ENCODE data around the gene LEPR.
A peak's percentile ranks its signal among the peaks of the same experiment; 100 is the strongest.
"Not testable (repeated sequence)": the region's sequence is repeated elsewhere in the genome, so short reads cannot be mapped to it uniquely, and the experiment has no call there.

Gene LEPR

DNA sequence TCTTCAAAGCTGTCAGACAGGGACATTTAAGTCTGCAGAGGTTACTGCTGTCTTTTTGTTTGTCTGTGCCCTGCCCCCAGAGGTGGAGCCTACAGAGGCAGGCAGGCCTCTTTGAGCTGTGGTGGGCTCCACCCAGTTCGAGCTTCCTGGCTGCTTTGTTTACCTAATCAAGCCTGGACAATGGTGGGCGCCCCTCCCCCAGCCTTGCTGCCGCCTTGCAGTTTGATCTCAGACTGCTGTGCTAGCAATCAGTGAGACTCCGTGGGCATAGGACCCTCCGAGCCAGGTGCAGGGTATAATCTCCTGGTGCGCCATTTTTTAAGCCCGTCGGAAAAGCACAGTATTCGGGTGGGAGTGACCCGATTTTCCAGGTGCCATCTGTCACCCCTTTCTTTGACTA lies 35.2 kb downstream of the LEPR start:
- H4K5ac ChIP-seq (ENCODE audit: low read length); H3K79me2 ChIP-seq (ENCODE audit: control insufficient read depth, insufficient read depth, low read length); H3K4me1 ChIP-seq (ENCODE audit: control insufficient read depth, low read depth, low read length); DNase-seq; H3K18ac ChIP-seq (ENCODE audit: low read length); H3K79me1 ChIP-seq (ENCODE audit: low read length); H3K23ac ChIP-seq (ENCODE audit: low read length); H2BK120ac ChIP-seq (ENCODE audit: low read depth, low read length); H3K27me3 ChIP-seq (ENCODE audit: insufficient read depth, low read length, poor library complexity); H3K36me3 ChIP-seq (ENCODE audit: control insufficient read depth, insufficient read depth, low read length); H3K4me2 ChIP-seq (ENCODE audit: low read length); H4K8ac ChIP-seq (ENCODE audit: low read depth, low read length); H2BK15ac ChIP-seq (replicated peaks; ENCODE audit: low read depth); H3K56ac ChIP-seq (ENCODE audit: low read length); H3K9ac ChIP-seq (ENCODE audit: low read length); H2BK5ac ChIP-seq (ENCODE audit: low read length); H3K4ac ChIP-seq (ENCODE audit: low read depth, low read length); H3K27ac ChIP-seq (ENCODE audit: low read depth, low read length); H2AK5ac ChIP-seq (ENCODE audit: low read length); H3K4me3 ChIP-seq (ENCODE audit: low read length): not testable (repeated sequence)
- WGBS (ENCODE audit: extremely low coverage, insufficient coverage, low lambda C conversion rate), result no CpG with 5 or more reads among the region's 10 CpGs

DNA sequence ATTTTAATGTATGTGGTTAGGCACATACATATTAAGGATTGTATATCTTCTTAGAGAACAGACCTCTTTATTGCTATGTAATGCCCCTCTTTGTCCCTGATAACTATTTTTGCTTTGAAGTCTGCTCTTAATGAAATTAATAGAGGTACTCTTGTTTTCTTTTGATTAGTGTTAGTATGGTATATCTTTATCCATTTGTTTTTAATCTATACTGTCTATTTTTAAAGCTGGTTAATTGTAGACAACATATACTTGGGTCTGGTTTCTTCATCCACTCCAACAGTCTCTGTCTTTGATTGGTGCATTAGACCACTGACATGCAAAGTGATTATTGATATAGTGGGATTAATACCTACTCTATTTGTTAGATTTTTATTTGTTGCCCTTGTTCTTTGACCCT lies 36.0 kb downstream of the LEPR start:
- Histone ChIP-seq H3K4me2 (ENCODE audit: low read length) (no peak overlapping the region), H3K27me3 (ENCODE audit: insufficient read depth, low read length, poor library complexity) (no peaks in the 10 kb centered on the region), H3K4me3 (ENCODE audit: low read length) (no peak overlapping the region), H3K79me1 (ENCODE audit: low read length) (no peaks in the 10 kb centered on the region), H3K4me1 (ENCODE audit: control insufficient read depth, low read depth, low read length) (peaks cover 4% of the 10 kb centered on the region), H2BK120ac (ENCODE audit: low read depth, low read length) (no peak overlapping the region), H3K4ac (ENCODE audit: low read depth, low read length) (no peak overlapping the region), H2AK5ac (ENCODE audit: low read length) (no peak overlapping the region), H3K56ac (ENCODE audit: low read length) (no peak overlapping the region), H4K5ac (ENCODE audit: low read length) (no peak overlapping the region), H3K18ac (ENCODE audit: low read length) (no peak overlapping the region), H3K23ac (ENCODE audit: low read length) (no peak overlapping the region), H3K27ac (ENCODE audit: low read depth, low read length) (no peak overlapping the region), H3K9ac (ENCODE audit: low read length) (no peak overlapping the region), H2BK5ac (ENCODE audit: low read length) (no peak overlapping the region), H3K79me2 (ENCODE audit: control insufficient read depth, insufficient read depth, low read length) (no peaks in the 10 kb centered on the region), H4K8ac (ENCODE audit: low read depth, low read length) (no peak overlapping the region), H3K36me3 (ENCODE audit: control insufficient read depth, insufficient read depth, low read length) (no peaks in the 10 kb centered on the region), H2BK15ac (replicated peaks; ENCODE audit: low read depth) (no peak overlapping the region)
- no peak for DNase-seq

DNA sequence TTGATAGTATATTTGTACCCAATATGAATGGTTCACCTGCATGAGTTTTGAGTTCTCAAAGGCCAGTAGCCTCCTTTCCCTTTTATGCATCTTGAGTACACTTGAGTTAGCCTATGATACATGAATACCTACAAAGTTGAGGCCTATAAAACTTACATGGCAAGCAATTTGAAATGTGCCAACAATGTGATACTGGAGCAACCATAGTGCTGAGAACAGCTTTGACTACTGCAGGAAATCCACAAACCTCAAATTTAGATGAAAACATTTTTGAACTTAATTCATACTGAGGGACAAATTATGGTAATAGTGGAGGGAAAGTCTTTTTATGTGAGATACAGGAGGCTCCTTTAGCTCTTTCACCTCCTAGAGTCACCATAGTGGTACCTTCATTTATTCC lies 37.4 kb downstream of the LEPR start:
- H3K27me3 ChIP-seq (ENCODE audit: insufficient read depth, low read length, poor library complexity), result no peaks in the 10 kb centered on the region

DNA sequence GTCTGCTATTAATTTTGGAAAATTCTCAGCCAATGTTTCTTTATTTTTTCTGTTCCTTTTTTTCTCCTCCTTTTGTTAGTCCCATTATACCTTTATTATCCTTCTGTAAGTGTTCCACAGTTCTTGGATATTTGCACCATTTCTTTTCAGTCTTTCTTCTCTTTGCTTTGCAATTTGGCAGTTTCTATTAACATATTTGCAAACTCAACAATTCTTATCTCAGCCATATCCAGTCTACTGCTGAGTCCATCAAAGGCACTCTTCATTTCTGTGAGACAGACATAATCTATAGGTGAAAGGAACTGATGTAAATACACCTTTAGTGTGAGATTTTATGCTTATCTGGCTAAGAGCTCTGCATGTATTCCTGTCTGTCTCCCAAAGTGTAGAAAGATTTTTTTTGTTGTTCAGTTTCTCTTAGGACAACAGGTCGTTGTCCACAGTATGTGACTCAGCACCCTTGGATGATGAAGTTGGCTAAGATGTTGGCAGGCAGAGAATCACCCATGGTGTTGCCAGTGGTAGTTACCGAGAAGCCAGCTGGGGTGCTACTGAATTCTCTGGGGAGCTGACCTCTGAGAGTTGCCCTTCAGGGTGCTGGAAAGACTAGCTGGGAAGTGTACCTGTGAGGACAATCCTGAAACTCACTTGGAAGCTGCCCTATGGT lies 38.4 kb downstream of the LEPR start:
- no peak overlapping the region for H3K9ac ChIP-seq (ENCODE audit: low read length)
- H3K4ac ChIP-seq (ENCODE audit: low read depth, low read length), result no peak overlapping the region
- no peak overlapping the region for H4K8ac ChIP-seq (ENCODE audit: low read depth, low read length)
- H3K18ac ChIP-seq (ENCODE audit: low read length), result no peak overlapping the region
- peak overlapping the region; percentile 55 for H3K27ac ChIP-seq (ENCODE audit: low read depth, low read length)
- peak overlapping the region; percentile 57 for H3K56ac ChIP-seq (ENCODE audit: low read length)
- WGBS (ENCODE audit: extremely low coverage, insufficient coverage, low lambda C conversion rate), result no CpG with 5 or more reads among the region's 2 CpGs
- H3K4me1 ChIP-seq (ENCODE audit: control insufficient read depth, low read depth, low read length), result peaks cover 4% of the 10 kb centered on the region
- no peaks in the 10 kb centered on the region for H3K36me3 ChIP-seq (ENCODE audit: control insufficient read depth, insufficient read depth, low read length)
- no peak overlapping the region for H2BK5ac ChIP-seq (ENCODE audit: low read length)
- no peak overlapping the region for H3K4me3 ChIP-seq (ENCODE audit: low read length)
- H3K23ac ChIP-seq (ENCODE audit: low read length), result no peak overlapping the region
- H2BK15ac ChIP-seq (replicated peaks; ENCODE audit: low read depth), result no peak overlapping the region
- no peaks in the 10 kb centered on the region for H3K79me1 ChIP-seq (ENCODE audit: low read length)
- H3K4me2 ChIP-seq (ENCODE audit: low read length), result no peak overlapping the region
- no peak overlapping the region for H2BK120ac ChIP-seq (ENCODE audit: low read depth, low read length)
- H2AK5ac ChIP-seq (ENCODE audit: low read length), result peak overlapping the region; percentile 62
- H4K5ac ChIP-seq (ENCODE audit: low read length), result peak overlapping the region; percentile 49
- H3K79me2 ChIP-seq (ENCODE audit: control insufficient read depth, insufficient read depth, low read length), result no peaks in the 10 kb centered on the region
- peak; percentile 4 for DNase-seq
- no peaks in the 10 kb centered on the region for H3K27me3 ChIP-seq (ENCODE audit: insufficient read depth, low read length, poor library complexity)

More for the DNA sequence above, 37.4 kb downstream of the LEPR start:
- DNase-seq, result no peak
- Histone ChIP-seq H3K18ac (ENCODE audit: low read length) (no peak overlapping the region), H3K4me3 (ENCODE audit: low read length) (no peak overlapping the region), H3K4me2 (ENCODE audit: low read length) (no peak overlapping the region), H4K8ac (ENCODE audit: low read depth, low read length) (no peak overlapping the region), H3K4me1 (ENCODE audit: control insufficient read depth, low read depth, low read length) (peaks cover 4% of the 10 kb centered on the region), H3K9ac (ENCODE audit: low read length) (no peak overlapping the region), H3K56ac (ENCODE audit: low read length) (no peak overlapping the region), H3K36me3 (ENCODE audit: control insufficient read depth, insufficient read depth, low read length) (no peaks in the 10 kb centered on the region), H2AK5ac (ENCODE audit: low read length) (no peak overlapping the region), H3K23ac (ENCODE audit: low read length) (no peak overlapping the region), H2BK5ac (ENCODE audit: low read length) (no peak overlapping the region), H3K27ac (ENCODE audit: low read depth, low read length) (no peak overlapping the region), H3K79me1 (ENCODE audit: low read length) (no peaks in the 10 kb centered on the region), H4K5ac (ENCODE audit: low read length) (no peak overlapping the region), H2BK15ac (replicated peaks; ENCODE audit: low read depth) (no peak overlapping the region), H3K79me2 (ENCODE audit: control insufficient read depth, insufficient read depth, low read length) (no peaks in the 10 kb centered on the region), H3K4ac (ENCODE audit: low read depth, low read length) (no peak overlapping the region), H2BK120ac (ENCODE audit: low read depth, low read length) (no peak overlapping the region)

DNA sequence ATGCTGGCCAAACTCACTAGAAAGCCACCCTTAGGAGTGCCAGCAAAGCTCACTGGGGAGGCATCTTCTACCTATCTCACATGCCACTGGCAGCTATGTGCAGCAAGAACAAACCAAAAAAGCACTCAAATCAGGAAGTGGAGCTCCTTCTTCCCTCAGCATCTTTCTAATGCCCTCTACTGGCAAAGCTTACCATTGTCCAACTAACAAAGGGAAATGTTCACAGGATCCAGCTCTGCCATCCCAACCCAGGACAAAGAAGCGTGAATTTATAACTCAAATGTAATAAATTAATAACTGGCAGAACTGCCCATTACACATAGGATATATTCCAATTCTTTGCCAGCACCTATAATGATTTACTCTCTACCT lies 38.9 kb downstream of the LEPR start:
- Histone ChIP-seq H3K4me2 (ENCODE audit: low read length) (no peak overlapping the region), H3K27me3 (ENCODE audit: insufficient read depth, low read length, poor library complexity) (no peaks in the 10 kb centered on the region), H4K5ac (ENCODE audit: low read length) (peak overlapping the region; percentile 49), H3K9ac (ENCODE audit: low read length) (no peak overlapping the region), H2BK120ac (ENCODE audit: low read depth, low read length) (no peak overlapping the region), H3K79me1 (ENCODE audit: low read length) (no peaks in the 10 kb centered on the region), H3K27ac (ENCODE audit: low read depth, low read length) (peak overlapping the region; percentile 55), H3K4me1 (ENCODE audit: control insufficient read depth, low read depth, low read length) (peaks cover 4% of the 10 kb centered on the region), H3K79me2 (ENCODE audit: control insufficient read depth, insufficient read depth, low read length) (no peaks in the 10 kb centered on the region), H4K8ac (ENCODE audit: low read depth, low read length) (no peak overlapping the region), H3K4me3 (ENCODE audit: low read length) (no peak overlapping the region), H3K36me3 (ENCODE audit: control insufficient read depth, insufficient read depth, low read length) (no peaks in the 10 kb centered on the region), H3K4ac (ENCODE audit: low read depth, low read length) (no peak overlapping the region), H2BK15ac (replicated peaks; ENCODE audit: low read depth) (no peak overlapping the region), H3K56ac (ENCODE audit: low read length) (peak overlapping the region; percentile 57), H3K18ac (ENCODE audit: low read length) (no peak overlapping the region), H2BK5ac (ENCODE audit: low read length) (no peak overlapping the region), H2AK5ac (ENCODE audit: low read length) (peak overlapping the region; percentile 62), H3K23ac (ENCODE audit: low read length) (no peak overlapping the region)
- DNase-seq, result peak; percentile 66
- no CpG with 5 or more reads among the region's 1 CpG for WGBS (ENCODE audit: extremely low coverage, insufficient coverage, low lambda C conversion rate)

DNA sequence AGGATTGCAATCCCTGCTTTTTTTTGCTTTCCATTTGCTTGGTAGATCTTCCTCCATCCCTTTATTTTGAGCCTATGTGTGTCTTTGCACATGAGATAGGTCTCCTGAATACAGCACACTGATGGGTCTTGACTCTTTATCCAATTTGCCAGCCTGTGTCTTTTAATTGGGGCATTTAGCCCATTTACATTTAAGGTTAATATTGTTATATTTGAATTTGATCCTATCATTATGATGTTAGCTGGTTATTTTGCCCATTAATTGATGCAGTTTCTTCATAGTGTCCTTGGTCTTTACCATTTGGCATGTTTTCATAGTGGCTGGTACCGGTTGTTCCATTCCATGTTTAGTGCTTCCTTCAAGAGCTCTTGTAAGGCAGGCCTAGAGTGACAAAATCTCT lies 45.4 kb downstream of the LEPR start:
- not testable (repeated sequence) for H3K79me2 ChIP-seq (ENCODE audit: control insufficient read depth, insufficient read depth, low read length); H2BK15ac ChIP-seq (replicated peaks; ENCODE audit: low read depth); H3K79me1 ChIP-seq (ENCODE audit: low read length); DNase-seq; H2AK5ac ChIP-seq (ENCODE audit: low read length); H3K9ac ChIP-seq (ENCODE audit: low read length); H3K27me3 ChIP-seq (ENCODE audit: insufficient read depth, low read length, poor library complexity); H2BK5ac ChIP-seq (ENCODE audit: low read length); H3K27ac ChIP-seq (ENCODE audit: low read depth, low read length); H3K4me1 ChIP-seq (ENCODE audit: control insufficient read depth, low read depth, low read length); H3K23ac ChIP-seq (ENCODE audit: low read length); H3K4me3 ChIP-seq (ENCODE audit: low read length); H3K56ac ChIP-seq (ENCODE audit: low read length); H2BK120ac ChIP-seq (ENCODE audit: low read depth, low read length); H3K4me2 ChIP-seq (ENCODE audit: low read length); H3K18ac ChIP-seq (ENCODE audit: low read length); H4K8ac ChIP-seq (ENCODE audit: low read depth, low read length); H4K5ac ChIP-seq (ENCODE audit: low read length); H3K4ac ChIP-seq (ENCODE audit: low read depth, low read length); H3K36me3 ChIP-seq (ENCODE audit: control insufficient read depth, insufficient read depth, low read length)
- no CpG with 5 or more reads among the region's 1 CpG for WGBS (ENCODE audit: extremely low coverage, insufficient coverage, low lambda C conversion rate)

Measured in mesendoderm (in vitro differentiated cells).